Subcutaneous adipose tissue (tissue), 4 donors: Measurements from ENCODE around the gene CRYM. TPM values are rescaled to one million over a fixed set of nuclear protein-coding genes. Genes with fewer than 3 reads are reported as not detected.

Experiments used
- CTCF ChIP-seq: fragments of 450-650 bp; IDR thresholded peaks from one replicate; pipeline ENCODE4 v1.5.1; 2016; ENCODE audit warnings: low read depth, mild to moderate bottlenecking, control low read depth, antibody characterized with exemption, moderate library complexity
- total RNA-seq, 4 donors: library from RNA; depleted of rRNA; stranded (reverse); fragments of >200 nt; gene quantifications; one replicate each; pipeline ENCODE4 v1.1.0, GENCODE V29; 2016

CRYM gene
- total RNA-seq, 4 donors from 2014 or later: 0.85 to 3.1 (median 1.9) TPM; not detected in 1

- no peak for TF ChIP-seq CTCF
Measured at GRCh38 chr16:21218153-21218552, 59.9 kb downstream of the CRYM start.

GRCh38 chr16:21217121-21217520, 61.0 kb downstream of the CRYM start:
- no peak for TF ChIP-seq CTCF

- no peak for TF ChIP-seq CTCF
Measured at GRCh38 chr16:21214086-21214485, 64.0 kb downstream of the CRYM start.

- TF ChIP-seq CTCF: no peak
Measured at GRCh38 chr16:21211486-21211885, 66.6 kb downstream of the CRYM start, which contains the start of gene ZP2. Gene ZP2, minus strand, starts transcription at chr16:21211574. Its CDS starts 27 bp downstream, at chr16:21211547.

Other genes starting within 250 kb of the CRYM start
- gene DNAH3, start 127.4 kb downstream of the CRYM start, total RNA-seq: under 1 TPM in 1 of 4 donors, not detected in 3; 0.66 TPM
- 100 to 1,000 TPM in 2 of 4 donors, 10 to 100 TPM in 2; 46.1 to 115 (median 84.5) TPM for gene LDAF1, start 119.6 kb downstream of the CRYM start, total RNA-seq
- gene ZP2, start 66.7 kb downstream of the CRYM start, total RNA-seq: not detected
- not detected for gene ANKS4B, start 44.6 kb downstream of the CRYM start, total RNA-seq